GM12892 (cell line): Measurements from ENCODE around the gene SORCS2.

ENCODE experiments used
- DNase-seq: peaks from one replicate; pipeline ENCODE4 v3.0.0; 2011; ENCODE audit not compliant: insufficient read length
- FAIRE-seq: peaks from 2 replicates; lab custom pipeline; 2011; peaks lifted over from hg19 to GRCh38; lab: Jason Lieb, UNC
- POLR2A ChIP-seq: IDR thresholded peaks from 2 replicates; pipeline ENCODE4 v1.6.1; 2011; ENCODE audit warnings: low read depth, low read length, control low read depth
- POLR2AphosphoS5 ChIP-seq: IDR thresholded peaks from 2 replicates; pipeline ENCODE4 v1.6.1; 2011; ENCODE audit warnings: low read depth, low read length, control low read depth
- TAF1 ChIP-seq: IDR thresholded peaks from 2 replicates; pipeline ENCODE4 v1.6.1; 2011; ENCODE audit warnings: low read depth, mild to moderate bottlenecking, control low read depth, low read length, borderline replicate concordance

The SORCS2 gene

DNA sequence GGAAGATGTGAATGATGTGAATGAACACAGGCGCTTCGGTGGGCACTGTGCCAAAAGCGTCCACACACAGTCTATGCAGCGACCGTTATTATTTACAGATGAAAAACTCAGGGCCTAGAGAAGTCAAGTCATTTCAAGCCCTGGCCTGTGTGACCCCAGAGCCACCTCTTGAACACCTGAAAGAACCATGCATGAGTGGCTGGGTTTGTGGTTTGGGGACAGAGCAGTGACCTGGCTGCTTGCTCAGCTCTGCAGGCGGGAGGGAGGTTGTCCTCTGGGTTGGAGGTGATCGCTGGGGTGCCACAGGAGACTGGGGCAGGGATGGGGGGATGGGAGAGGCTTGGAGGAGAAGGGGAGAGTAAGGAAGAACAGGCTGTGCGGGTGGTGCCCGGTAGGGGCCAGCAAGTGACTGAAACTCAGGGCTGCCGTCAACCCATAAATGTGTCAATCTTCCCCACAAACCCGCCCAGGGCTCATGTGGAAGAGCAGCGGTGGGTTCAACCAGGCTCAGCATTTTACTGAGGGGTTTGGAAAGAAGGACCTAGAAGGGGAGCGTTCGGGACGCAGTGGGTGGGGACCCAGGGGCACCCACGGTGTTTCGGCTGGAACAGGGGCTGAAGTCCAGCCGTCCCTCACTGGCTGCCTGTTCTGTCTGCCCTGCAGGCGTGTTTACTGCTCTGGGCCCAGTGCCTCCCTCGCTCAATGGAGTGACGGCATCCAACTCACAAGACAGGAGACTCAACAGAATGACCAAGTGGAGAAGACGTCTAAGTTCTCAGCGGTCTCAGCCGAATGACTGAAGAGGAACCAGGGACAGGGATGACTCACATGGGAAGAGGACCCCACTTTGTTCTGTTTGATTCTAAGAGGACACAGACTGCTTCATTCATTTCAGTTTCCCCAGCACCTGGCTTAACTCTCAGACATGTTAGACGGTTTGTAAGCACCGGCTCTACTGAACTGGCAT is 579.5 kb downstream of the SORCS2 start:
- peak; percentile 85 for DNase-seq
- peak; percentile 99 for FAIRE-seq

DNA sequence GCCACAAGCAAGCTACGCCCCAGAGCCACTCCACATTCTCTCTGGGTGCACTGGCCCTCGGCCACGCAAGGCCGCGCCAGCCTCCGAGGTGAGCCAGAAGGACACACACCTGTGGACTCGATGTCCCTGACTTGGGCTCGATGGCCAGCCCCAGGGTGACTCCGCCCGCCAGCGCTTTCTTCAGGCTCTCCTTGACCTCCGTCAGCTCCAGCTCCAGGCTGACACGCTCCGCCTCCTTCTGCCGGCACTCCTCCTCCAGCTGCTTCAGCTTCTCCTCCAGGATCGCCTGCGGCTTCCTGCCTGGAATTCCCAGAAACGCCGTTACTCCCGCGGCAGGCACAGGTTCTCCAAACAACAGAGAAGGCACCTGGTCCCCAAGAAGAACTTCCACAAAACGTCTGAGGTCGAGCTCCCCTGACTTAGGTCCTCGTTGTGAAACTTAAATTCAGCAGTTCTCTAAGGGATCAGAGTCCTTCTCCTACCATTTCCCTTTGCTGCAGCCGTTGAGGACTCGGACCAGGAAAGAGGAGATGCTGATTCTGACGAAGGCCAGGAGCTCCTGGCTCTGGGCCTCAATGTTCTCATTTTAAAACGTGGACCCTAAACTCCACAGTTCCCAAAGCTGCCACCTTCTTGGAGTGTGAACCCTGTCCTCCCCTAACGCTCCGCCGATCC is 580.5 kb downstream of the SORCS2 start:
- FAIRE-seq: peak; percentile 80
- DNase-seq: no peak
- TF ChIP-seq POLR2A: no peak
- no peak for TF ChIP-seq TAF1
- TF ChIP-seq POLR2AphosphoS5: no peak

More for the DNA sequence above, 579.5 kb downstream of the SORCS2 start:
- TF ChIP-seq POLR2A (peak; percentile 46; the same call in 1 of the 2 replicates), TAF1 (no peak), POLR2AphosphoS5 (peak; percentile 47)

DNA sequence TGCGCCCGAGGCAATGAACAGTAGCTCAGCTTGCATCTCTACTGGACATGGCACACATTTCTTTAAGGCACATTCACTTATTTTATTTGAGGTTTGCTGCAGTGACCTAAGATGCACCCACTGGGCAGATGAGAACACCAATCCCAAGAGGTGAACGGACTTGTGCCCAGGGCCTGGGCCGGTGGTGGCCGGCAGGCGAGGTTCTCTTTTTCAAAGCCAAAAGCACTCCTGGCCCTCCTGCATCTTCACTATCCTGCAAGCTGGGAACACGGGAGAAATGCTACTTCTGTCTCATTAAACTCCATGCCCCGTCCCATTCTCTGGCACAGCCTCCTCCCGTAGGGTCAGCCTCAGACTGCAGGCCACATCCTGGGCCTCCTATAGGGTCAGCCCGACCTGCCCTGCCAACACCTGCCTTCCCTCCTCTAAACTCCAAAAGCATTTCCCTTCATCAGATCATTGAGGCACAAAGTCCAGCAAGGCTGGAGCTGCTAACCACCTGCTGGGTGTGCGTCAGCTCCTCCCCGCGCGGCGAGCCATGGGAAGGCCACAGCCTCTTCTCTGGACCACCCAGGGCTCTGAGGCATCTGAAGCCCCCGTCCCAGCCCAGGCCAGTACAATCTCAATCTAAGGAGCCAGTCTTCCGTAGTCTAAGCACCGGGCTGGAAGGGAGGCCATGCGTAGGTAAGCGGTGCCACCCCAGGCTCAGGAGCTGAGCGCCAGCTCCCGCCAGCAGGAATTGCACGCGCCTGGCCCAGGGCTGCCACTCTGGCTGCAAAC is 581.3 kb downstream of the SORCS2 start:
- no peak for DNase-seq
- TF ChIP-seq TAF1 (no peak), POLR2A (no peak), POLR2AphosphoS5 (no peak)
- no peak for FAIRE-seq

GRCh38 chr4:7774301-7775294 is 582.3 kb downstream of the SORCS2 start:
- FAIRE-seq (no peak), DNase-seq (no peak)
- TF ChIP-seq TAF1: no peak
- TF ChIP-seq POLR2AphosphoS5: no peak
- no peak for TF ChIP-seq POLR2A

GRCh38 chr4:7775396-7775795 is 583.1 kb downstream of the SORCS2 start:
- TF ChIP-seq POLR2A (no peak), POLR2AphosphoS5 (no peak), TAF1 (no peak)
- no peak for DNase-seq
- FAIRE-seq: no peak

- TF ChIP-seq TAF1 (no peak), POLR2A (no peak), POLR2AphosphoS5 (no peak)
- no peak for DNase-seq
- no peak for FAIRE-seq
Observed at GRCh38 chr4:7777017-7777710, 584.8 kb downstream of the SORCS2 start.

DNA sequence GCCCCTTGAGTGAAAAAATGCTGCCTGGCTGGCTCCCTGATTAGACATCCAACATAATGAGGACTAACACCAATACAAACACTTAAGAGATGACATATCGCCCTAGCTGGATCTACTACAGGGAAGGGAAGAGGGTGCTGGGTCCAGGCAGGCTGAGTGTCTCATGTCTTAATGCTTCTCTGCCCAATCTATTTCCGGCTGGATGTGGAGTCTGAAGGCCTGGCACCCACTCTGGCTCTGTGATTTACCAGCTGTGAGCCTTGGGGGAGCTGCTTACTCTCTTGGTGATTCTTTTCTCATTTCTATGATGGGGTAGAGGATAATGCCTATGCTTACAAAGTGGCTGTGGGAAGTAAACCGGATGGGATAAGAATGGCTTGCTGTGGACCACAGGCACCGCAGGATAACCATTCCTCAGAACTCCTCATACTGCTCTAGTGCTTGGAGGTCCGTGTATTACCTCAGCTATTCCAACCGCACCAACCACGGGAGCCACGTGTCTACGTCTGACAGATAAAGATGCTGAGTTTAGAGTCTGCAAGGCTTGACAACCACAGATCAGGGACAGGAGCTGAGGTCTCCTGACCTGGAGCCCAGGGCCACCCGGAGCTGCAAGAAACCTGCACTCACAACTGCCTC is 585.7 kb downstream of the SORCS2 start:
- FAIRE-seq (no peak), DNase-seq (no peak)
- TF ChIP-seq POLR2AphosphoS5: no peak
- TF ChIP-seq POLR2A: no peak
- no peak for TF ChIP-seq TAF1

- no peak for FAIRE-seq
- TF ChIP-seq POLR2A (no peak), POLR2AphosphoS5 (no peak), TAF1 (no peak)
- no peak for DNase-seq
Observed at GRCh38 chr4:7778510-7779431, 586.4 kb downstream of the SORCS2 start.
